Measurements from ENCODE around the gene EFEMP1. TPM values are rescaled to one million over a fixed set of nuclear protein-coding genes. Genes with fewer than 3 reads are reported as not detected.

EFEMP1 gene
- polyA plus RNA-seq, 1 of the 3 experiments (the other 2 are of a cell fraction): 1,015 TPM

DNA sequence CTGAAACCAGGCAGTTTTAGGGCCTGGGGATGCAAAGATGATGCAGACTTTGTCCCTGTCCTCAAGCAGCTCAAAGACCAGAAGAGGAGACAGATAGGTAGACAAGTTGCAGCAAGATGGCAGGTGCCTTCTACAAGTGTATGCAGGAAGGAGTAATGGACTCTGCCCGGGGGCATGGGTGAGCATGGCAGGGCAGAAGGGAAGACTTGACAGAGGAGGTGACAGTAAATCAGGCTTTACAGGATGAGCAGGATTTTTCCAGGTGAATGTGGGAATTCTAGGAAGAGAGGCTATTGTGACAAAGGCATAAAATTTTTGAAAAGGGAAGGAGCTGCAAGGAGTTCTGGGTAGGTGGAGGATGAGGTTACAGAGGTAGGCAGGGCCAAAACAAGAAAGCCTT lies 4.7 kb downstream of the EFEMP1 start (continued):
- TF ChIP-seq RFX5 (IDR thresholded peaks at IDR 0.05; ENCODE audit: low read length) (no peak), FOSL2 (IDR thresholded peaks at IDR 0.05; ENCODE audit: borderline replicate concordance, low read depth) (no peak)
- TF ChIP-seq, protein P1, sequence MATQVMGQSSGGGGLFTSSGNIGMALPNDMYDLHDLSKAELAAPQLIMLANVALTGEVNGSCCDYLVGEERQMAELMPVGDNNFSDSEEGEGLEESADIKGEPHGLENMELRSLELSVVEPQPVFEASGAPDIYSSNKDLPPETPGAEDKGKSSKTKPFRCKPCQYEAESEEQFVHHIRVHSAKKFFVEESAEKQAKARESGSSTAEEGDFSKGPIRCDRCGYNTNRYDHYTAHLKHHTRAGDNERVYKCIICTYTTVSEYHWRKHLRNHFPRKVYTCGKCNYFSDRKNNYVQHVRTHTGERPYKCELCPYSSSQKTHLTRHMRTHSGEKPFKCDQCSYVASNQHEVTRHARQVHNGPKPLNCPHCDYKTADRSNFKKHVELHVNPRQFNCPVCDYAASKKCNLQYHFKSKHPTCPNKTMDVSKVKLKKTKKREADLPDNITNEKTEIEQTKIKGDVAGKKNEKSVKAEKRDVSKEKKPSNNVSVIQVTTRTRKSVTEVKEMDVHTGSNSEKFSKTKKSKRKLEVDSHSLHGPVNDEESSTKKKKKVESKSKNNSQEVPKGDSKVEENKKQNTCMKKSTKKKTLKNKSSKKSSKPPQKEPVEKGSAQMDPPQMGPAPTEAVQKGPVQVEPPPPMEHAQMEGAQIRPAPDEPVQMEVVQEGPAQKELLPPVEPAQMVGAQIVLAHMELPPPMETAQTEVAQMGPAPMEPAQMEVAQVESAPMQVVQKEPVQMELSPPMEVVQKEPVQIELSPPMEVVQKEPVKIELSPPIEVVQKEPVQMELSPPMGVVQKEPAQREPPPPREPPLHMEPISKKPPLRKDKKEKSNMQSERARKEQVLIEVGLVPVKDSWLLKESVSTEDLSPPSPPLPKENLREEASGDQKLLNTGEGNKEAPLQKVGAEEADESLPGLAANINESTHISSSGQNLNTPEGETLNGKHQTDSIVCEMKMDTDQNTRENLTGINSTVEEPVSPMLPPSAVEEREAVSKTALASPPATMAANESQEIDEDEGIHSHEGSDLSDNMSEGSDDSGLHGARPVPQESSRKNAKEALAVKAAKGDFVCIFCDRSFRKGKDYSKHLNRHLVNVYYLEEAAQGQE (IDR thresholded peaks at IDR 0.05; ENCODE audit: low read depth, low read length): no peak

DNA sequence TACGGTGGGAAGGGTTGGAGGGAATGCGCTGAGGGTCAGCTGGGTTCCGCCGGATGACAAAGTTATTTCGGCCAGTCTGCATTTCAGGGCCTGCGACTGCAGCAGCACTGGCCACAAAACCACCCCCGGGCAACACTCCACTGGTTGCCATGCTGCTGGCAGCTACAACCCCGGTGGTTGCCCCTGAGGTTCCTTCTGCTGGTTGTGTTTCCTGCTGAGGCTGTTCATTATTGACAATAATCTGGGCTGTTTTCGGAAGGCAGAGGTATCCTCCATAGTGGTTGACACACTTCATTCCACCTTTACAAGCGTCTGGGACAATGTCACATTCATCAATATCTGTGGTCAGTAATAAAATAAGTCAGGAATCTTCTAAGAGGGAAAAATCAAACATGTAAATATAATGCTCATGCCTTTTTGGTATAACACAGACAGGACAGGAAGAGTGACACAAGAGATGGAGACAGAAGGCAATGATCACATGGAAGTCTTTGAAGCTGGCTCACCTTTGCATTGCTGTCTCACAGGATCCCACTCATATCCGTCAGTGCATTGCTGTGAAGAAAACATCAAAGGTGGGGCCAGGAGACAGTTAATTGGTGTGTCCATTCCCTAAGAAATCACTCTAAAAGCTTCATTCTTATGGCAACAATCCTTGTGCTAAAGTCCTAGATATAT lies 5.7 kb downstream of the EFEMP1 start:
- no peaks in the 10 kb centered on the region for H3K9me2 ChIP-seq
- peaks cover 33% of the 10 kb centered on the region for H3F3A ChIP-seq (replicated peaks; ENCODE audit: insufficient read depth)
- ChIA-PET POLR2A (no interaction called here), CTCF (no interaction called here)
- peaks cover 0 to 8% of the 10 kb centered on the region in 2 experiments; a peak in 2 of 4 replicates for H3K4me1 ChIP-seq (ENCODE audit: control insufficient read depth in 1 of 2, insufficient read depth in 2 of 2, low read depth in 1 of 2, low read length in 1 of 2)
- no peak overlapping the region for H3K9ac ChIP-seq
- H3K79me2 ChIP-seq (ENCODE audit: insufficient read depth): peaks cover 46% of the 10 kb centered on the region
- H2AFZ ChIP-seq (ENCODE audit: low read depth): no peak overlapping the region
- H3K27me3 ChIP-seq (ENCODE audit: insufficient read depth): no peaks in the 10 kb centered on the region
- no peaks in the 10 kb centered on the region for H4K20me1 ChIP-seq (ENCODE audit: insufficient read depth)
- H3K4me3 ChIP-seq (ENCODE audit: low read depth in 2 of 2, low read length in 1 of 2): no peak overlapping the region
- DNase-seq: no peak
- H3K9me3 ChIP-seq: no peaks in the 10 kb centered on the region
- no peak overlapping the region for H3K4me2 ChIP-seq
- peak overlapping the region in 1 of 2 experiments; percentile 83; a peak in 1 of 4 replicates for H3K27ac ChIP-seq (ENCODE audit: low read depth in 2 of 2, low read length in 1 of 2)
- 80% methylated on average over 10 of the region's 11 CpGs for WGBS (ENCODE audit: low lambda C conversion rate)
- H3K36me3 ChIP-seq (replicated peaks in 1 of 2; ENCODE audit: control insufficient read depth in 1 of 2, insufficient read depth in 2 of 2, low read length in 1 of 2): peaks cover 13 to 43% of the 10 kb centered on the region in 2 experiments
- TF ChIP-seq, protein P2, sequence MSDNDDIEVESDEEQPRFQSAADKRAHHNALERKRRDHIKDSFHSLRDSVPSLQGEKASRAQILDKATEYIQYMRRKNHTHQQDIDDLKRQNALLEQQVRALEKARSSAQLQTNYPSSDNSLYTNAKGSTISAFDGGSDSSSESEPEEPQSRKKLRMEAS (IDR thresholded peaks at IDR 0.05; ENCODE audit: low read depth): no peak
- no peak for TF ChIP-seq RAD21 (IDR thresholded peaks at IDR 0.05; ENCODE audit: low read length)

DNA sequence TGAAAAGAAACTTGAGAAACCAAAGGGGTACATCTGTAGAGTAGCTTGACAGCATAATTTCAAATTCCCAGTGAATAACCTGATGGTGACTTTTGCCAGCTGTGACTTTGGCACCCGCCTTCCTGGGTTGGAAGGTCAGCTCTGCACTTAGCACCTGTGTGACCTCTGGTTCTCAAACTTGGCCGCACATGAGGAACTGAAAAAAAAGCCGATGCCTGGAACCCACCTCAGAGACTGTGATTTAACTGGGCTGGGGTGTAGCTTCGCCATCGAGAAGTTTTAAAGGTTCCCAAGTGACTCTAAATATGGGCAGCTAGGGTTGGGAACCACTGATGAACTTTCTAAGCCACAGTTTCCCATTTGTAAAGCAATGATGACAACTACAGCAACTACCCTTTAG lies 6.5 kb downstream of the EFEMP1 start:
- POLR2A ChIA-PET: no interaction called here
- no peaks in the 10 kb centered on the region for H3K27me3 ChIP-seq (ENCODE audit: insufficient read depth)
- H3K79me2 ChIP-seq (ENCODE audit: insufficient read depth): peaks cover 45% of the 10 kb centered on the region
- no peaks in the 10 kb centered on the region for H3K9me2 ChIP-seq
- H3K4me3 ChIP-seq (ENCODE audit: low read depth in 2 of 2, low read length in 1 of 2): no peak overlapping the region
- CTCF ChIA-PET: no interaction called here
- H3K27ac ChIP-seq (ENCODE audit: low read depth in 2 of 2, low read length in 1 of 2): peak overlapping the region in 1 of 2 experiments; percentile 83; a peak in 2 of 4 replicates
- H3K9ac ChIP-seq: no peak overlapping the region
- H3F3A ChIP-seq (replicated peaks; ENCODE audit: insufficient read depth): peaks cover 33% of the 10 kb centered on the region
- H3K9me3 ChIP-seq: no peaks in the 10 kb centered on the region
- H3K4me1 ChIP-seq (ENCODE audit: control insufficient read depth in 1 of 2, insufficient read depth in 2 of 2, low read depth in 1 of 2, low read length in 1 of 2): peaks cover 0 to 8% of the 10 kb centered on the region in 2 experiments; a peak in 2 of 4 replicates
- DNase-seq: no peak
- peak overlapping the region; percentile 39; the same call in 1 of the 2 replicates for H3K4me2 ChIP-seq
- no peak overlapping the region for H2AFZ ChIP-seq (ENCODE audit: low read depth)
- 81% methylated on average over 3 of the region's 5 CpGs for WGBS (ENCODE audit: low lambda C conversion rate)
- peaks cover 13 to 48% of the 10 kb centered on the region in 2 experiments for H3K36me3 ChIP-seq (replicated peaks in 1 of 2; ENCODE audit: control insufficient read depth in 1 of 2, insufficient read depth in 2 of 2, low read length in 1 of 2)
- TF ChIP-seq FOSL2 (IDR thresholded peaks at IDR 0.05; ENCODE audit: borderline replicate concordance, low read depth) (no peak), JUND (IDR thresholded peaks at IDR 0.05) (no peak), GABPA (IDR thresholded peaks at IDR 0.05; ENCODE audit: low read depth) (no peak), ELF1 (IDR thresholded peaks at IDR 0.05) (no peak), TAF1 (IDR thresholded peaks at IDR 0.05; ENCODE audit: borderline replicate concordance, low read depth, low read length) (no peak), FOXJ3 (CRISPR knock-in tag; IDR thresholded peaks at IDR 0.05) (no peak), RAD21 (IDR thresholded peaks at IDR 0.05; ENCODE audit: low read length) (no peak), EZH2phosphoT487 (IDR thresholded peaks at IDR 0.05; ENCODE audit: borderline replicate concordance, low read depth) (no peak), NRF1 (IDR thresholded peaks at IDR 0.05; ENCODE audit: low read depth, low read length) (no peak)
- TF ChIP-seq, protein P1 (IDR thresholded peaks at IDR 0.05; ENCODE audit: low read depth, low read length): no peak
- H4K20me1 ChIP-seq (ENCODE audit: insufficient read depth): no peaks in the 10 kb centered on the region

All from SK-N-SH (cell line).